Stimulated activated naive B cell treated with anti-CD40 and anti-IgM and Interleukin-4, amounts not matched to agents 10 μg/mL and 1 μg/mL and 100 μg/mL, for 72 hours (primary cell): ENCODE data around the gene TNS3.

Experiments
- ATAC-seq, 2 donors: fragments of 150-1000 bp; cut with Tn5 transposase; replicated peaks; 2 replicates each; pipeline ENCODE4 v1.10.0; 2021; ENCODE audit warnings: moderate library complexity in 1 of 2
- DNase-seq: peaks from one replicate; pipeline ENCODE4 v3.0.0; 2021
- H3K27ac Mint-ChIP-seq: one replicate; pipeline ENCODE4 v1.8.0; 2022; ENCODE audit warnings: mild to moderate bottlenecking, mixed read lengths
- H3K27me3 Mint-ChIP-seq, 2 donors: one replicate each; pipeline ENCODE4 v1.8.0; 2022; ENCODE audit warnings: mixed read lengths in 2 of 2
- H3K36me3 Mint-ChIP-seq, 2 donors: one replicate each; pipeline ENCODE4 v1.8.0; 2022; ENCODE audit warnings: mixed read lengths in 2 of 2, mild to moderate bottlenecking in 1 of 2
- H3K4me1 Mint-ChIP-seq, 2 donors: one replicate each; pipeline ENCODE4 v1.8.0; 2022; ENCODE audit warnings: mixed read lengths in 2 of 2, mild to moderate bottlenecking in 1 of 2
- H3K4me3 Mint-ChIP-seq, 2 donors: one replicate each; pipeline ENCODE4 v1.8.0; 2022; ENCODE audit warnings: mild to moderate bottlenecking in 2 of 2, mixed read lengths in 2 of 2, moderate library complexity in 1 of 2
- H3K9me3 Mint-ChIP-seq, 2 donors: one replicate each; pipeline ENCODE4 v1.8.0; 2022; ENCODE audit warnings: mixed read lengths in 2 of 2, mild to moderate bottlenecking in 1 of 2

TNS3 gene

GRCh38 chr7:47580811-47581331 is 1.0 kb downstream of the TNS3 start:
- no peak for DNase-seq
- peaks cover 48 to 67% of the 10 kb centered on the region in 2 donors for H3K4me1 Mint-ChIP-seq
- peaks cover 2 to 3% of the 10 kb centered on the region in 2 donors for H3K36me3 Mint-ChIP-seq
- peak overlapping the region; percentile 59 for H3K27ac Mint-ChIP-seq
- H3K4me3 Mint-ChIP-seq, result peak overlapping the region; percentile 94 to 99
- H3K9me3 Mint-ChIP-seq, result peaks cover 3 to 5% of the 10 kb centered on the region in 2 donors
- no peak for ATAC-seq
- H3K27me3 Mint-ChIP-seq, result peaks cover 17 to 18% of the 10 kb centered on the region in 2 donors

DNA sequence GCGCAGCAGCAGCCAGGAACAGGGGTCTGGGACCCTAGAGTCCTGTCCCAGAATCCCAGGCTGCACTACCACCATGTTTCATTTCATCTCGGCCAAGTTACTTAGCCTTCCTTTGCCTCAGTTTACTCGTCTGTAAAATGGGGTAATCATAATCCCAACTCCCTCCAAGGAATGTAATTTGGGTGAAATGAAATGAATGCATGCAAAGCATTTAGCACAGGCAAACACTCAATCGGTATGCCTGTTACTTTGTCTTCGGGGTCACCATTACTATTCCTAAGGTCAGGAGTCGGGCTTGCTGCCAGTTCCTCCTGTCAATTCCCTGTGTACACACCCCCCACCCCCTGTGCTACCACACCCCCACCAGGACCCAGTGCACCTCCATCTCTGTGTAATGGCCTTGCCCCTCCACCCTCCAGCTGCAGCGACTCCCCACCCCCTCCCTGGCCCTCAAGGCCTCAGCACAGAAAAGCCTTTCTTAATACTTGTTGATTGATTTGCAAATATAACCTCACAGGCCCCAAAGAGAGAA is 1.7 kb downstream of the TNS3 start:
- H3K27ac Mint-ChIP-seq, result no peak overlapping the region
- H3K4me3 Mint-ChIP-seq, result peak overlapping the region; percentile 94 to 99
- peaks cover 17 to 18% of the 10 kb centered on the region in 2 donors for H3K27me3 Mint-ChIP-seq
- no peak for ATAC-seq
- H3K36me3 Mint-ChIP-seq, result peaks cover under 1 to 1% of the 10 kb centered on the region in 2 donors
- no peak for DNase-seq
- H3K9me3 Mint-ChIP-seq, result peaks cover under 1 to 2% of the 10 kb centered on the region in 2 donors
- H3K4me1 Mint-ChIP-seq, result peaks cover 48 to 74% of the 10 kb centered on the region in 2 donors

- ATAC-seq (no peak), DNase-seq (no peak)
- Mint-ChIP-seq H3K4me3 (no peak overlapping the region), H3K36me3 (no peaks in the 10 kb centered on the region), H3K9me3 (no peaks in the 10 kb centered on the region), H3K27ac (no peak overlapping the region), H3K4me1 (peaks cover 55 to 81% of the 10 kb centered on the region in 2 donors), H3K27me3 (peaks cover 15 to 17% of the 10 kb centered on the region in 2 donors)
Measured at GRCh38 chr7:47579458-47579857, 2.5 kb downstream of the TNS3 start.

DNA sequence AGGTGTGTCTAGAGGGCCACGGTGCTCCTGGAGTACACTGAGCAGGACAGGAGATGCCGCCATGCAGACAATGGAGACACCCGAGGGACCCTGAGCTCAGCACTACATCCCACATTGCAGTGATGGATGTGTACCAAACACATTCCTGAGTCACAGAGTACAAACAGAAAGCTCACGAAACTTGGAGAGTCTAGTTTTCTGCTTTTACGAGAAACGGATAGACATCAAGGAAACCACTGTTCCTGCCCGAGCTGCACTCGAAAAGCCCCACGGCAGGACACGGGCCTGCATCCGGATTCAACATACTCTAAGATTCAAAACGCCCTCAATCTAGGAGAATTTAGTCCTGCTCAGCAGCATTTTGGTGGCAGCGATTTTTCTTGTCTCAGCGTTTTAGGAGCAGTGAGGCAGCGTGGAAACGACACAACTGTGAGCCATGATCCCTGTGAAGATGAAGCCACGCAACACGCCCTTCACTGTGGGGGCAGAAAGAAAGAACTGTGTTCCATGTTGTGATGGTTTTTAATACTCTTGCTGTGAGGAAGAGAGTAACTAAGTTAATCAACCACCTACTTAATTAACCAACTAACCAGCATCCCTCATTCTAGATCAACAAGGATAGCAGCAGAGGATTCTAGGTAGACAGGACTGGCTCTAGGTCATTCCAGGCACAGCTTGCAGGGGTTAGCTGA is 3.2 kb downstream of the TNS3 start:
- no peak for ATAC-seq
- Mint-ChIP-seq H3K4me3 (peak overlapping the region; percentile 39 to 53), H3K4me1 (peaks cover 61 to 89% of the 10 kb centered on the region in 2 donors), H3K27me3 (peaks cover 12 to 17% of the 10 kb centered on the region in 2 donors), H3K9me3 (no peaks in the 10 kb centered on the region), H3K27ac (peak overlapping the region; percentile 47), H3K36me3 (no peaks in the 10 kb centered on the region)
- DNase-seq, result no peak

DNA sequence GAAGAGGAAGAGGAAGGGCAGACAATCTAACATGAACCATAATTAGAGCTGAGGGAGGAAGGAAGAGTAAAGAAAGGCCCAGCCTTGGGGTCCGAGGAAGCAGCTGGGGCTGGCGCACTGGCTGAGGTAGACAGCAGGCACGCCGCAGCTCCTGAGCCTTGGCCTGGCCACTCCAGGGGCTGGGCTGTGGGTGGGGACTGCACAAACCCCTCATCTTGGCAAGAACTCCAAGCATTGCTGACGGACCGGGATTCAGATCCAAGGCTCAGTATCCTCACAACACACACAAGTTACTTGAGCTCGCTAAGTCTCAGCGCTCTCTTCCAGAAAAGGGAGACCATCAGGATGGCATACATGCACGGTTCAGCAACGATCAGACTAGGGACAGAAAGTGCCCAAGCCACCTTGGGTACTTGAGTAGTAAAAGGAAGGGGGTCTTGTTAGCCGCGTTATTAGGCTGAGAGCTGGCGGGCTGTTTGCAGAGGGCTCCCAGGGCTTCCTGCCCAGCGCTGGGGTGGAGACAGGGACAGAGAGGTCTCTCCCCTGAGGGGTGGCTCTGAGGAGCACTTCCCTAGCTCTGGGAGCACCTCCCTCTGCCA is 4.5 kb downstream of the TNS3 start:
- Mint-ChIP-seq H3K4me1 (peaks cover 64 to 95% of the 10 kb centered on the region in 2 donors), H3K27ac (peak overlapping the region; percentile 1)
- ATAC-seq, result no peak

GRCh38 chr7:47576866-47577306 is 5.0 kb downstream of the TNS3 start:
- DNase-seq, result no peak
- H3K27me3 Mint-ChIP-seq, result peaks cover 4% of the 10 kb centered on the region in 2 donors
- H3K9me3 Mint-ChIP-seq, result no peaks in the 10 kb centered on the region
- H3K4me3 Mint-ChIP-seq, result peak overlapping the region in 1 of 2 donors; percentile 2
- no peaks in the 10 kb centered on the region for H3K36me3 Mint-ChIP-seq
- H3K27ac Mint-ChIP-seq, result peak overlapping the region; percentile 1
- no peak for ATAC-seq
- peaks cover 65 to 95% of the 10 kb centered on the region in 2 donors for H3K4me1 Mint-ChIP-seq

More for the DNA sequence above, 4.5 kb downstream of the TNS3 start:
- H3K9me3 Mint-ChIP-seq, result no peaks in the 10 kb centered on the region
- DNase-seq, result no peak
- H3K4me3 Mint-ChIP-seq, result peak overlapping the region in 1 of 2 donors; percentile 2
- H3K27me3 Mint-ChIP-seq, result peaks cover 4 to 8% of the 10 kb centered on the region in 2 donors
- no peaks in the 10 kb centered on the region for H3K36me3 Mint-ChIP-seq

- Mint-ChIP-seq H3K9me3 (no peaks in the 10 kb centered on the region), H3K27ac (peak overlapping the region; percentile 43), H3K4me3 (peak overlapping the region; percentile 9 to 33), H3K27me3 (peaks cover 0 to 4% of the 10 kb centered on the region in 2 donors), H3K4me1 (peaks cover 69 to 96% of the 10 kb centered on the region in 2 donors), H3K36me3 (no peaks in the 10 kb centered on the region)
- DNase-seq (peak; percentile 50), ATAC-seq (peak; percentile 43 to 56)
Measured at GRCh38 chr7:47576031-47576865, 5.7 kb downstream of the TNS3 start.

GRCh38 chr7:47574482-47575329 is 7.2 kb downstream of the TNS3 start:
- Mint-ChIP-seq H3K27ac (peak overlapping the region; percentile 90), H3K9me3 (no peaks in the 10 kb centered on the region), H3K36me3 (no peaks in the 10 kb centered on the region), H3K4me3 (peak overlapping the region; percentile 59 to 72), H3K4me1 (peaks cover 71 to 92% of the 10 kb centered on the region in 2 donors), H3K27me3 (no peaks in the 10 kb centered on the region)
- peak; percentile 74 to 82 for ATAC-seq
- DNase-seq, result peak; percentile 70

GRCh38 chr7:47573758-47574481 is 8.0 kb downstream of the TNS3 start:
- H3K27me3 Mint-ChIP-seq, result no peaks in the 10 kb centered on the region
- H3K36me3 Mint-ChIP-seq, result no peaks in the 10 kb centered on the region
- H3K4me3 Mint-ChIP-seq, result peak overlapping the region; percentile 59 to 72
- H3K27ac Mint-ChIP-seq, result no peak overlapping the region
- peaks cover 67 to 86% of the 10 kb centered on the region in 2 donors for H3K4me1 Mint-ChIP-seq
- DNase-seq (no peak), ATAC-seq (no peak)
- no peaks in the 10 kb centered on the region for H3K9me3 Mint-ChIP-seq

DNA sequence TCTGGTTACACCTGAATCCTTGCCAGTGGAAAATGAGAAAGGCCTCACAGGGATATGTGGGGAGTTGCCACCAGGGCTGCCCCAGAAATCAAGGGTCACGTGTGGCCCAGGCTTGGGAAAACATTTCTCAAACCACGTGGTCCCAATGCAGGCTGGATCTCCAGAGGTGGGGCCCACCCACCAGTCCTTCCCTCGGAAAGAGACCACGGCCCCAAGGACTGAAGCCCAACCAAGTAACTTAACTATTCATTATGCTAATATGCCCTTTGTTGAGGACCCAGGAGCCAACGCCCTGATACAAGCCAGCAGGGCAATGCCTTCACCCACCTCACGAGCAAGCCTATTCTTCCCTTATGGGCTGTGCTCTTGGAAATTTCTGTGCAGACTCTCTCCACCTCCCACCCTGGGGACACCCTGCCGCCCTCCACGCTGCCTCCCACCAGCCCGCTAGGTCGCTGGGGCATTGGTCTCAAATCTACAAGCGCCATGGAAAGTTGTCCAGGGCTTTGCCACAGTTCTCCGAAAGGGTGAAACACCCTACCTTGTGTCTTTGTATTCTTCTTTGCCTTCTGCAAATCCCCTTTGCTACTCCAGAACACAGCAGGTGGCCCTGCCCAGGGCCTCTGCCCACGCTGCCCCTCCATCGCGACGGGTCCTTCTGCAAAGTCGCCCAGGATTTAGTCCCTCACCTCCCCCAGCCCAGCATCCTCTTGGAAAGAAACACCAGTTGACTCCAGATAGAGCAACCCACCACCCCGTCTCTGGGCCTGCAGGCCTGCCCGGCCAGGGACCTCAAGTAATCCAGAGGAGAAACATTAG is 8.8 kb downstream of the TNS3 start:
- ATAC-seq (no peak), DNase-seq (no peak)
- H3K27me3 Mint-ChIP-seq, result no peaks in the 10 kb centered on the region
- H3K4me3 Mint-ChIP-seq, result no peak overlapping the region
- H3K27ac Mint-ChIP-seq, result no peak overlapping the region
- H3K36me3 Mint-ChIP-seq, result peaks cover 0 to 3% of the 10 kb centered on the region in 2 donors
- no peaks in the 10 kb centered on the region for H3K9me3 Mint-ChIP-seq
- peaks cover 70 to 86% of the 10 kb centered on the region in 2 donors for H3K4me1 Mint-ChIP-seq

DNA sequence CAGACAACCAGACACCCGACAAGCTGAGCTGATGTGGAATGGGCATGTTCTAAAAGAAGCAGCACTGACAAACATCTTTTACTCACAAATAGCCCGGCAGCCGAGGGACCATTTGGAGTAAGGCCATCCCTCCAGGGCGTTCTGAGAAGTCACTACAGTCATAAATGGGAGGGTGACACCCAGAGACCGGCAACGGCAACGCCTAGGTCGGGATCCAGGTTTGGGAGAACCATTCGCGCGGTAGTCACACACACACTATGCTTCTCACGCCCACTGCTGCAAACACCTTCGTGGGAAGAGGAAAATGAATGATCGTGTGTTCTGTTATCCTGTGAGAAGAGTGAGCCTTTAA is 9.8 kb downstream of the TNS3 start:
- peak overlapping the region; percentile 77 to 83 for H3K4me3 Mint-ChIP-seq
- H3K36me3 Mint-ChIP-seq, result peaks cover 0 to 3% of the 10 kb centered on the region in 2 donors
- ATAC-seq, result no peak
- H3K4me1 Mint-ChIP-seq, result peaks cover 69 to 89% of the 10 kb centered on the region in 2 donors
- H3K27me3 Mint-ChIP-seq, result no peaks in the 10 kb centered on the region
- no peak for DNase-seq
- peak overlapping the region; percentile 88 for H3K27ac Mint-ChIP-seq
- no peaks in the 10 kb centered on the region for H3K9me3 Mint-ChIP-seq
